OCI-LY3 (cell line): ENCODE results near the gene VKORC1.

Source experiments
- CTCF ChIP-seq: fragments of 200-600, 300-600 bp; sonication (generic); IDR thresholded peaks from 2 replicates; pipeline ENCODE4 v1.5.1; 2014; ENCODE audit warnings: antibody characterized with exemption, low read length, low read depth
- EZH2phosphoT487 ChIP-seq: fragments of 200-600 bp; shearing (Covaris generic); IDR thresholded peaks from 2 replicates; pipeline ENCODE4 v1.6.1; 2018; ENCODE audit warnings: antibody characterized with exemption, mixed run types, low read depth

- TF ChIP-seq CTCF = no peak
- TF ChIP-seq EZH2phosphoT487 = no peak
Measured at GRCh38 chr16:31087481-31087880, 7.1 kb downstream of the VKORC1 start.
